Measurements from ENCODE around the gene LIN7C.

GRCh38 chr11:27514076-27514475 lies 7.5 kb upstream of the LIN7C start:
- TF ChIP-seq CTCF (conservative IDR thresholded peaks at IDR 0.05; ENCODE audit: low read depth, low read length) (no peak), EZH2 (IDR thresholded peaks at IDR 0.05; ENCODE audit: borderline replicate concordance, low read depth, low read length, poor library complexity, severe bottlenecking) (no peak)

All from A673 (cell line).